ENCODE results near the gene VAT1.

- no peak for TF ChIP-seq CTCF (IDR thresholded peaks at IDR 0.05; ENCODE audit: insufficient read depth, low read depth, low read length)
- no peak for TF ChIP-seq EZH2 (IDR thresholded peaks at IDR 0.05; ENCODE audit: insufficient read depth, low read length)
These were observed 7.3 kb downstream of the VAT1 start for GRCh38 chr17:43014649-43015542.

Data from astrocyte (in vitro differentiated cells and primary cell).